HK-2 (cell line): ENCODE results near the gene TSPYL2.

Source experiments
- DNase-seq: peaks from one replicate; pipeline ENCODE4 v3.0.0-alpha.2; 2018; ENCODE audit not compliant: unreplicated experiment

Gene TSPYL2

GRCh38 chrX:53080628-53081580 is 1.3 kb upstream of the TSPYL2 start:
- no peak for DNase-seq

DNA sequence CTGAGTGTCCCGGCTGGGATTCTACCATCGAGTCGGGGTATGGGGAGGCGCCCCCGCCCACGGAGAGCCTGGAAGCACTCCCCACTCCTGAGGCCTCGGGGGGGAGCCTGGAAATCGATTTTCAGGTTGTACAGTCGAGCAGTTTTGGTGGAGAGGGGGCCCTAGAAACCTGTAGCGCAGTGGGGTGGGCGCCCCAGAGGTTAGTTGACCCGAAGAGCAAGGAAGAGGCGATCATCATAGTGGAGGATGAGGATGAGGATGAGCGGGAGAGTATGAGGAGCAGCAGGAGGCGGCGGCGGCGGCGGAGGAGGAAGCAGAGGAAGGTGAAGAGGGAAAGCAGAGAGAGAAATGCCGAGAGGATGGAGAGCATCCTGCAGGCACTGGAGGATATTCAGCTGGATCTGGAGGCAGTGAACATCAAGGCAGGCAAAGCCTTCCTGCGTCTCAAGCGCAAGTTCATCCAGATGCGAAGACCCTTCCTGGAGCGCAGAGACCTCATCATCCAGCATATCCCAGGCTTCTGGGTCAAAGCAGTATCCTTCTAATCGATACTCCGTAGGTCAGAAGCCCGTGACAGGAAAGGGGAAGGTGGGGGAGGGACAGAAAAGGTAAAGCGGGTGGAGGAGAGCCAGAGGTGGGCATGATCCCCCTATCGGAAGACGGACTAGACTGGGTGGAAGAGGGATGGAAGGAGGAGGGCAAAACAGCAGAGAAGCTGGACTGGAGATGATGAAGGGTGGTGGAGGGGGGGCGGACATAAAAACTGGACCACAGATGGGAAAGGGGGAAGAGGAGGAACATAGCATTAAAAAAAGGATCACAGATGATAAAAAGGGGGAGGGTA is 828 bp downstream of the TSPYL2 start:
- DNase-seq, result peak; percentile 16

- no peak for DNase-seq
These were observed 1.9 kb downstream of the TSPYL2 start for GRCh38 chrX:53084043-53084570.

GRCh38 chrX:53084863-53085262 is 2.7 kb downstream of the TSPYL2 start:
- DNase-seq, result no peak

- DNase-seq, result no peak
These were observed 3.6 kb downstream of the TSPYL2 start for GRCh38 chrX:53085661-53086229.

- DNase-seq, result no peak
These were observed 4.3 kb downstream of the TSPYL2 start for GRCh38 chrX:53086464-53086863.

- DNase-seq, result no peak
These were observed 5.2 kb downstream of the TSPYL2 start for GRCh38 chrX:53087388-53087831.

DNA sequence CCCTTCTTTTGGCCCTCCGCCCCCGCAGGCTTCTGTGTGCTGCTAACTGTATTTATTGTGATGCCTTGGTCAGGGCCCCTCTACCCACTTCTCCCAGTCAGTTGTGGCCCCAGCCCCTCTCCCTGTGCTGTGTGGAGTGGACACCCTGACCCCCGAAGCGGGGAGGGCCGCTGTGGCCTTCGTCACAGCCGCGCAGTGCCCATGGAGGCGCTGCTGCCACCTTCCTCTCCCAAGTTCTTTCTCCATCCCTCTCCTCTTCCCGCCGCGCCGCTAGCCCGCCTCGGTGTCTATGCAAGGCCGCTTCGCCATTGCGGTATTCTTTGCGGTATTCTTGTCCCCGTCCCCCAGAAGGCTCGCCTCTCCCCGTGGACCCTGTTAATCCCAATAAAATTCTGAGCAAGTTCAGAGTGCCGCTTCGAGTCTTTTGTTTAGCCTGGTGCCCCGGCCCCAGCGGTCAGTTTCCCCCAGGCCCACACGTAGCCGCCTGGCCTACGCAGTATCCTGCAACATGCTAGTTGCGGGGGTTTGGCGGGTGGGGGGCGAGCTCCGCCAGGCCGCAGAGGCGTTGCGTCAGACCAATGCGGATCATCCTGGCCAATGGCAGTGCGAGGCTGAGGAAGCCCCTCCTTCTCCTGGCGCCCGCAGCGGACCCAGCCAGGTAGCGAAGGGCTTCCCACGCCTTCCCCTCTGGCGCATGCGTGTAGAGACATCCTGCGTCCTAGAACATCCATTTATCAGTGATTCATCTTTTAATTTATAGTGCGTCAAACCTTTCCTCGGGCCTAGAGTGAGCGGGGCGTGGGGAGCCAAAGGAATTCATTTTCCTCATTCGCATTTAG is 6.2 kb downstream of the TSPYL2 start:
- no peak for DNase-seq

GRCh38 chrX:53089224-53089842 is 7.2 kb downstream of the TSPYL2 start:
- peak; percentile 31 for DNase-seq

DNA sequence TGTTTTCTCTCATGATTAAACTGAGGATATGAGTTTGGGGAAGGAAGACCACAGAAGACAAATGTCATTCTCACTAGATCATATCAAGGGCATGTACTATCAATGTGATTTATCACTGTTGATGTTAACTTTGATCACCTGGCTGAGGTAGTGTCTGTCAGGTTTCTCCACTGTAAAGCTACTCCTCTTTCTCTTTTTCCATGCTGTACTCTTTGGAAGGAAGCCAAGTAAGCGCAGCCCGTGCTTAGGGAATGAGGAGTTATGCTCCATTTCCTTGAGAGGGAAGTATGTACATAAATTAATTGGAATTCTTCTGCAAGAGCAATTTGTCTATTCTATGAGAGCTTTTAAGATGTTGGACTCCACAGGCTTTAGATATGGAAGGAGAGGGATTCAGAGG is 7.8 kb downstream of the TSPYL2 start:
- DNase-seq, result no peak

DNA sequence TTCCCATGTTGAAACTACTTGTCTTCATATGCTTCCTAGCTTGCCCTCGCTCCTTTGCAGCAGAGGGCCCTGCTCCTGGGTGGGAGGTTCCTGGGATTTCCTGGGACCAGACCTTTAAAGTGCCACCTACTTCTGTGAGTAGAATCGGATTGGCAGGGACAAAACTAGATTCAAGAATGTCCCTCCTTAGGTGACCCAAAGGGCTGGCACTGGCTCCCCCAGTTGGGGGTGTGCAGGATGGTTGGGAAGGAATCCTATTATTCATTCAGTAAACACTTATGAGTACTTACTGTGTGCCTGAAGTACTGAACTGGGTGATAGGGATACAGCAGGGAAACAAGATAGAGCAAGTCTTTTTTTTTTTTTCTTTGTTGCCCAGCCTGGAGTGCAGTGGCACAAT is 9.2 kb downstream of the TSPYL2 start:
- DNase-seq, result no peak

DNA sequence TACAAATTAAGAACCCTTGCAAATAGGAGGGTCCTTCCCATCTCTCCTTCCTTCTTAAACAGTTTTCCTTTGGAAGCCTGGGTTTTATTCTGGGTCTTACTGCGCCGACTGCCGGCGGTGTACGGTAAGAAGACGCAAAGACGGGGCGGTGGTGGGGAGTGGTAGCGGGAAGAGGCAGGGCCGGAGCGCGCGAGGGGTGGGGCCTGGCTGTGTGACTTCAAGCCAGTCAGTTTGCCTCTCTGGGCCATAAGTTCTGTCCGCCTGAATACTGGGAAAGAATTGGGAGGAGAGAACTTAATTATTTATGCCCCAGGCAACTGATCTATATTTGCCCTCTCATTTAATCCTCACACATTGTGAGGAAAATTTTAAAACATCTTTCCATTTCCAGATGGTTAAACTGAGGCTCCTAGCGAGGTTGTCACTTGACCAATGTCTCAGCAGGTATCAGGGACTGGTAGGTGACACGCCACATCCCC is 11.0 kb downstream of the TSPYL2 start:
- peak; percentile 76 for DNase-seq

GRCh38 chrX:53093748-53094581 is 11.8 kb downstream of the TSPYL2 start, which contains the start of gene KANTR:
TSS of gene KANTR (plus strand) at chrX:53094142. CDS start at chrX:53124273, 30,131 bp downstream.
- peak; percentile 85 for DNase-seq

- no peak for DNase-seq
These were observed 12.4 kb downstream of the TSPYL2 start for GRCh38 chrX:53094582-53094905.

DNA sequence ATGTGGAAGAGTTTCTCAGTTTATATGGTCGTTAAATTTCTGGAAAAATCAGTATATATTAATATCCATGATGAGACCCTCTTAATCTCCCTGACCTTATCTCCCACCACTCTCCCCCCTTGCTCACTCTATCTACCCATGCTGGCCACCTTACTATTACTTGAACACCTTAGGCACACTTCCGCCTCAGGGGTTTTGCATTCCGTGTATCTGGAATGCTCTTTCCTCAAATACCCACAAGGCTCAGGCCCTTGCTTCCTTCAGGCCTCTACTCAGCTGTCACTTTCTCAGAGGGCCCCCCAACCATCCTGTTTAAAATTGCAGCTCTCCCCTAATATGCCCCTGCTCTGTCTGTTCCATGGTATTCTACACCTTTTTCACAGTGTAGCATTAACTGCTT is 13.6 kb downstream of the TSPYL2 start:
- no peak for DNase-seq

GRCh38 chrX:53114864-53115549 is 32.8 kb downstream of the TSPYL2 start:
- no peak for DNase-seq

GRCh38 chrX:53115550-53115874 is 33.3 kb downstream of the TSPYL2 start:
- DNase-seq, result no peak

GRCh38 chrX:53116101-53116500 is 33.9 kb downstream of the TSPYL2 start:
- no peak for DNase-seq

GRCh38 chrX:53122013-53122412 is 39.8 kb downstream of the TSPYL2 start:
- no peak for DNase-seq
